GM12878 (cell line): ENCODE data around the gene ZDHHC14. TPM values are rescaled to one million over a fixed set of nuclear protein-coding genes. Genes with fewer than 3 reads are reported as not detected.
A peak's percentile ranks its signal among the peaks of the same experiment; 100 is the strongest.

Experiments
- ATAC-seq: fragments of 200-7000 bp; cut with Tn5 transposase; 3 replicates; pipeline ENCODE4 v1.9.1; 2020; ENCODE audit warnings: mild to moderate bottlenecking, moderate library complexity
- BruUV-seq: library from RNA; stranded (reverse); fragments of 400-500 nt; replicated peaks from 2 replicates; lab custom pipeline; 2021; lab: Mats Ljungman, UMichigan
- CTCF ChIA-PET: fragments of 300-600 bp; sonication (Branson Sonifier 250); formaldehyde crosslinking; extraction: SDS; loops from one replicate; lab custom pipeline; 2021; ENCODE audit warnings: inconsistent platforms; lab: Yijun Ruan, JAX
- POLR2A ChIA-PET: fragments of 350-600 bp; formaldehyde crosslinking; extraction: SDS; loops from one replicate; lab custom pipeline; 2021; ENCODE audit warnings: inconsistent platforms; lab: Charles Lee
- RAD21 ChIA-PET: fragments of 300-600 bp; sonication (Branson Sonifier 250); formaldehyde crosslinking; loops from one replicate; lab custom pipeline; 2023; ENCODE audit warnings: antibody characterized with exemption; ENCODE audit not compliant: unreplicated experiment; lab: Charles Lee
- SMC1A ChIA-PET: fragments of 300-600 bp; sonication (Branson Sonifier 250); formaldehyde crosslinking; loops from one replicate; lab custom pipeline; 2023; ENCODE audit not compliant: unreplicated experiment, uncharacterized antibody; lab: Charles Lee
- DNase-seq: peaks from one replicate; pipeline ENCODE4 v3.0.0-alpha.2; 2011; ENCODE audit warnings: low read depth, low spot score
- FAIRE-seq: peaks from 3 replicates; lab custom pipeline; 2011; peaks lifted over from hg19 to GRCh38; lab: Jason Lieb, UNC
- H2AFZ ChIP-seq: 2 replicates; pipeline ENCODE4 v1.6.0; 2011; ENCODE audit warnings: low read depth, low read length, control low read depth; ENCODE audit not compliant: control insufficient read depth
- H3K27ac ChIP-seq: 2 replicates; pipeline ENCODE4 v1.5.1; 2011; ENCODE audit warnings: control low read depth; ENCODE audit not compliant: control insufficient read depth, insufficient read depth
- H3K27me3 ChIP-seq, 2 experiments: replicated peaks in 1 of 2; 2 replicates each; pipeline versions ENCODE4 v1.6.0 to v1.6.1; 2011; ENCODE audit warnings: low read length in 1 of 2; ENCODE audit not compliant: control insufficient read depth in 2 of 2, insufficient read depth in 2 of 2
- H3K36me3 ChIP-seq, 2 experiments: 2 replicates each; pipeline ENCODE4 v1.5.1; 2011; ENCODE audit warnings: low read length in 1 of 2; ENCODE audit not compliant: control insufficient read depth in 2 of 2, insufficient read depth in 2 of 2
- H3K4me1 ChIP-seq: 2 replicates; pipeline ENCODE4 v1.6.1; 2011; ENCODE audit warnings: mild to moderate bottlenecking, low read length, moderate library complexity, mixed read lengths; ENCODE audit not compliant: control insufficient read depth, insufficient read depth
- H3K4me2 ChIP-seq: 2 replicates; pipeline ENCODE4 v1.6.0; 2011; ENCODE audit warnings: control low read depth; ENCODE audit not compliant: control insufficient read depth, insufficient read depth
- H3K4me3 ChIP-seq: fragments of 200-600 bp; sonication (generic); 2 replicates; pipeline ENCODE4 v1.5.1; 2016
- H3K79me2 ChIP-seq: 2 replicates; pipeline ENCODE4 v1.6.0; 2011; ENCODE audit warnings: low read length; ENCODE audit not compliant: control insufficient read depth, insufficient read depth
- H3K9ac ChIP-seq: 2 replicates; pipeline ENCODE4 v1.8.0; 2011; ENCODE audit warnings: low read length, control low read depth, mixed read lengths; ENCODE audit not compliant: control insufficient read depth, insufficient read depth
- H3K9me3 ChIP-seq: replicated peaks from 3 replicates; pipeline ENCODE4 v1.5.1; 2011; ENCODE audit warnings: mild to moderate bottlenecking, low read length; ENCODE audit not compliant: control insufficient read depth, insufficient read depth
- H4K20me1 ChIP-seq: 2 replicates; pipeline ENCODE4 v1.6.0; 2011; ENCODE audit not compliant: control insufficient read depth, insufficient read depth
- ATF3 ChIP-seq: IDR thresholded peaks from 2 replicates; pipeline ENCODE4 v1.6.1; 2011; ENCODE audit warnings: low read depth, mild to moderate bottlenecking, low read length, moderate library complexity, borderline replicate concordance; ENCODE audit errors: extremely low read depth
- CBX5 ChIP-seq: sonication (generic); IDR thresholded peaks from 2 replicates; pipeline ENCODE4 v1.6.1; 2016; ENCODE audit warnings: low read depth, moderate library complexity, mild to moderate bottlenecking, inconsistent platforms
- CREM ChIP-seq: IDR thresholded peaks from 2 replicates; pipeline ENCODE4 v1.6.1; 2014; ENCODE audit warnings: antibody characterized with exemption, low read depth
- CTCF ChIP-seq, 3 experiments: IDR thresholded peaks in 2 of 3; conservative IDR thresholded peaks in 1 of 3; 2 replicates each; pipeline ENCODE4 v1.5.1; 2011; ENCODE audit warnings: low read depth in 3 of 3, low read length in 3 of 3, mild to moderate bottlenecking in 3 of 3, control low read depth in 2 of 3, moderate library complexity in 2 of 3, inconsistent platforms in 1 of 3, mixed read lengths in 1 of 3; ENCODE audit not compliant: control insufficient read depth in 2 of 3, insufficient read depth in 1 of 3; ENCODE audit errors: extremely low read depth in 1 of 3
- EED ChIP-seq: sonication (generic); IDR thresholded peaks from 2 replicates; pipeline ENCODE4 v1.6.1; 2016; ENCODE audit warnings: antibody characterized with exemption, low read depth
- ESRRA ChIP-seq: IDR thresholded peaks from 2 replicates; pipeline ENCODE4 v1.6.1; 2012; ENCODE audit warnings: mild to moderate bottlenecking, low read length, improper control_type of control experiment
- KDM1A ChIP-seq: fragments of 200-600 bp; sonication (generic); IDR thresholded peaks from 2 replicates; pipeline ENCODE4 v1.6.1; 2016; ENCODE audit warnings: borderline replicate concordance
- KLF5 ChIP-seq: fragments of 450-650 bp; IDR thresholded peaks from 2 replicates; pipeline ENCODE4 v1.6.1; 2014; ENCODE audit warnings: mild to moderate bottlenecking; ENCODE audit not compliant: partially characterized antibody
- MYB ChIP-seq: fragments of 150-350 bp; IDR thresholded peaks from 2 replicates; pipeline ENCODE4 v1.6.1; 2014; ENCODE audit warnings: mild to moderate bottlenecking, low read depth, low read length, borderline replicate concordance
- NFXL1 ChIP-seq: fragments of 450-650 bp; IDR thresholded peaks from 2 replicates; pipeline ENCODE4 v1.6.1; 2017; ENCODE audit warnings: antibody characterized with exemption, mild to moderate bottlenecking, borderline replicate concordance
- NRF1 ChIP-seq: conservative IDR thresholded peaks from 2 replicates; pipeline ENCODE4 v1.6.1; 2011; ENCODE audit warnings: mild to moderate bottlenecking, low read depth, low read length, improper control_type of control experiment
- PAX5 ChIP-seq: IDR thresholded peaks from 2 replicates; pipeline ENCODE4 v1.6.1; 2011; ENCODE audit warnings: low read depth, low read length, borderline replicate concordance
- POU2F2 ChIP-seq: IDR thresholded peaks from 3 replicates; pipeline ENCODE4 v1.6.1; 2011; ENCODE audit warnings: low read depth, mild to moderate bottlenecking, low read length, borderline replicate concordance
- SREBF2 ChIP-seq: IDR thresholded peaks from 2 replicates; pipeline ENCODE4 v1.6.1; 2012; ENCODE audit warnings: mild to moderate bottlenecking, low read length
- STAT1 ChIP-seq: fragments of 450-650 bp; conservative IDR thresholded peaks from 2 replicates; pipeline ENCODE4 v1.6.1; 2014; ENCODE audit warnings: antibody characterized with exemption, mild to moderate bottlenecking
- USF1 ChIP-seq: IDR thresholded peaks from 2 replicates; pipeline ENCODE4 v1.6.1; 2011; ENCODE audit warnings: borderline replicate concordance, low read depth, mild to moderate bottlenecking, moderate library complexity, mixed read lengths, low read length; ENCODE audit not compliant: insufficient read depth; ENCODE audit errors: extremely low read length
- WGBS: methylation state at CpG from one replicate; pipeline ENCODE4 v1.1.6; 2016; ENCODE audit warnings: low lambda C conversion rate; ENCODE audit not compliant: insufficient replicate concordance, insufficient coverage; ENCODE audit errors: missing lambda C conversion rate; 5-methylcytosine and 5-hydroxymethylcytosine counted together
- in situ Hi-C: fragments of 300-500 bp; cut with MboI; formaldehyde crosslinking; loops from 9 replicates; pipeline ENCODE4 v1.14.3; 2018; ENCODE audit warnings: mixed read lengths
- intact Hi-C: fragments of 100-400 bp; cut with micrococcal nuclease; formaldehyde crosslinking; loops from one replicate; pipeline ENCODE4 v1.14.2; 2022; ENCODE audit not compliant: unreplicated experiment
- polyA plus RNA-seq, 11 experiments: library from polyadenylated mRNA; depleted of rRNA in 4 of 11; unstranded in 6 of 11; stranded (reverse) in 5 of 11; fragments of >200 nt; fragmentation: Nextera tagmentation in 4 of 11; fragmentation: Illumina TruSeq in 1 of 11; extraction: Ambion mirVana in 4 of 11; extraction: Trizol in 1 of 11; gene quantifications; 1 replicate in 1 of 11; 2 replicates in 10 of 11; pipeline versions ENCODE4 v1.2.1 to v1.2.3, GENCODE V29; 2011 to 2016; ENCODE audit warnings: inconsistent platforms in 2 of 11, missing spikeins in 2 of 11, low read depth in 1 of 11
- total RNA-seq, 4 experiments: library from RNA; depleted of rRNA in 3 of 4; stranded (reverse); fragments of >200 nt in 3 of 4; fragmentation: Illumina TruSeq in 1 of 4; extraction: Trizol in 1 of 4; gene quantifications; 2 replicates each; pipeline versions ENCODE4 v1.2.1 to v1.2.3, GENCODE V29; 2013 to 2021

The ZDHHC14 gene
- total and polyA plus RNA-seq, 10 of the 15 experiments (the other 5 are each of a cell fraction or from before 2014, with no cell fraction given): 0.15 to 16.0 (median 0.76) TPM; not detected in 1

- DNase-seq (no peak), FAIRE-seq (no peak), ATAC-seq (peak; percentile 46; the same call in 1 of the 3 replicates)
- Histone ChIP-seq H3K9me3 (peaks cover 4% of the 10 kb centered on the region; the same call in 2 of the 3 replicates), H4K20me1 (no peaks in the 10 kb centered on the region), H3K9ac (no peak overlapping the region), H3K36me3 (no peaks in the 10 kb centered on the region), H3K4me1 (no peaks in the 10 kb centered on the region), H3K79me2 (no peaks in the 10 kb centered on the region), H2AFZ (no peak overlapping the region), H3K27ac (no peak overlapping the region), H3K4me3 (no peak overlapping the region), H3K27me3 (0 out of 4 replicates have a peak, but pooled peaks cover 0 to 2% of the 10 kb centered on the region in 2 experiments), H3K4me2 (no peak overlapping the region)
- CTCF ChIA-PET: interaction anchor here (0.7 to 1.0 kb wide), 3 partner anchors 35 to 598 kb away, joined by 3 read pairs; no protein-coding TSS in a partner anchor
- 58% methylated on average over 10 of the region's 10 CpGs for WGBS
- RAD21 ChIA-PET: no interaction called here
- POLR2A ChIA-PET: interaction anchor here (1.9 kb wide), 1 partner anchor 12 kb away, joined by 6 read pairs; no protein-coding TSS in a partner anchor
- in situ Hi-C loops: no loop called here
- SMC1A ChIA-PET: interaction anchor here (0.7 to 1.9 kb wide), 7 partner anchors 8 to 60 kb away, joined by 3 to 5 read pairs (median 3); no protein-coding TSS in a partner anchor
- intact Hi-C loops: no loop called here
- TF ChIP-seq NRF1 (no peak), CBX5 (no peak), STAT1 (no peak), SREBF2 (no peak), CTCF (IDR thresholded peaks at IDR 0.05 in 2 of 3, conservative IDR thresholded peaks at IDR 0.05 in 1 of 3; ENCODE audit: control insufficient read depth in 2 of 3, extremely low read depth in 1 of 3, insufficient read depth in 1 of 3, low read depth in 3 of 3, low read length in 3 of 3) (no peak), EED (no peak), ATF3 (no peak), PAX5 (no peak), USF1 (no peak), ESRRA (no peak), CREM (no peak), MYB (no peak), KLF5 (no peak), KDM1A (no peak), POU2F2 (no peak), NFXL1 (no peak)
- BruUV-seq: no TSS peak
These were observed 140.7 kb downstream of the ZDHHC14 start for GRCh38 chr6:157521362-157522335.
